NCI-H187 treated with DMSO at 0.1 percent for 48 hours (cell line): ENCODE results near the gene WDR83.
A peak's percentile ranks its signal among the peaks of the same experiment; 100 is the strongest.
"Not testable (repeated sequence)": the region's sequence is repeated elsewhere in the genome, so short reads cannot be mapped to it uniquely, and the experiment has no call there.

Source experiments
- DNase-seq: peaks from one replicate; lab custom pipeline; 2025; lab: John Stamatoyannopoulos, UW

The WDR83 gene

GRCh38 chr19:12655546-12655945 lies 11.1 kb upstream of the WDR83 start:
- DNase-seq: no peak

DNA sequence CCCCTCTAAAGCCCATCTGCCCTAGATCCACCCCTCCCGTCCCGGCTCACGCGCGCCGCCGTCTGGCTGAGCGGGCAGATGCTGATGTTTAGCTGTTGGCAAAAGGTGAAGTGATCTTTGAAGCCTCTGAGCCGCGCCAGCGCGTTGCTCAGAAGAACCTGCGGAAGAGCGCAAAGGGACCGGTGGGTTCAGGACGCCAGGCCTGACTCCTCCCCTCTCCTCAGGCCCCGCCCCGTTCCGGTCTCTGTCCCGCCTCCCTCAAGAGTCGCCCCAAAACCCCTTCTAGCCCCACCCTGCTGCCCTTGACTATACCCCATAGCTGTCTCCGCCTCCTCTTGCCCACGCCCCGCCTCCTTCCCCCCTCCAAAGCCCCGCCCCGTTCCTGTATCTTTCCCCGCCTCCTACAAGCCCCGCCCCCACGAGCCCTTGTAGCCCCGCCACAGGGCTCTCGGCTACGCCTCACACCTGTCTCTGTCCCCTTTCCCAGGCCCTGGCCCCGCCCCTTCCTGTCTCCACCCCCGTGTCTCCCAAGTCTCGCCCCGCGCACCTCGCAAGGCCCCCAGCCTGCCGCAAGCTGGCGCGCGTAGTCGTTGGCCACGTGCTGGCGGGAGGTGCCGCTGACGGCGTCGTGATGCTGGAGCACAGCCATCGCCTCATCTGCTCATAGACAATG lies 9.6 kb upstream of the WDR83 start:
- no peak for DNase-seq

- DNase-seq: no peak
These were observed 8.6 kb upstream of the WDR83 start for GRCh38 chr19:12657966-12658365.

DNA sequence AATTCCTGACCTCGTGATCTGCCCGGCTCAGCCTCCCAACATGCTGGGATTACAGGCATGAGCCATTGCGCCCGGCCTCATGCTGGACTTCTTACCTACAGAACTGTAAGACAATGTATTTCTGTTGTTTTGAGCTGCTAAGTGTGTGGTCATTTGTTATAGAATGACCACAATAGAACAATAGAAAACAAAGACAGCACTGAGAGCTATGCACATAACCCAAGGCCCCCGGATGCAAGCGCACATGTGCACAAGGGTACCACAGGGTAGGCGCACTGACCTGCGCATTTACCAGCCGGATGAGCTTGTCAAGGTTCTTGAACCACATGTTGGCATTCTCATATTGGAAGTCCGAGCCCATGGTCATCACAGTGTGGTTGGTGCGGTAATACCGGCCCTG lies 5.6 kb upstream of the WDR83 start:
- DNase-seq: no peak

DNA sequence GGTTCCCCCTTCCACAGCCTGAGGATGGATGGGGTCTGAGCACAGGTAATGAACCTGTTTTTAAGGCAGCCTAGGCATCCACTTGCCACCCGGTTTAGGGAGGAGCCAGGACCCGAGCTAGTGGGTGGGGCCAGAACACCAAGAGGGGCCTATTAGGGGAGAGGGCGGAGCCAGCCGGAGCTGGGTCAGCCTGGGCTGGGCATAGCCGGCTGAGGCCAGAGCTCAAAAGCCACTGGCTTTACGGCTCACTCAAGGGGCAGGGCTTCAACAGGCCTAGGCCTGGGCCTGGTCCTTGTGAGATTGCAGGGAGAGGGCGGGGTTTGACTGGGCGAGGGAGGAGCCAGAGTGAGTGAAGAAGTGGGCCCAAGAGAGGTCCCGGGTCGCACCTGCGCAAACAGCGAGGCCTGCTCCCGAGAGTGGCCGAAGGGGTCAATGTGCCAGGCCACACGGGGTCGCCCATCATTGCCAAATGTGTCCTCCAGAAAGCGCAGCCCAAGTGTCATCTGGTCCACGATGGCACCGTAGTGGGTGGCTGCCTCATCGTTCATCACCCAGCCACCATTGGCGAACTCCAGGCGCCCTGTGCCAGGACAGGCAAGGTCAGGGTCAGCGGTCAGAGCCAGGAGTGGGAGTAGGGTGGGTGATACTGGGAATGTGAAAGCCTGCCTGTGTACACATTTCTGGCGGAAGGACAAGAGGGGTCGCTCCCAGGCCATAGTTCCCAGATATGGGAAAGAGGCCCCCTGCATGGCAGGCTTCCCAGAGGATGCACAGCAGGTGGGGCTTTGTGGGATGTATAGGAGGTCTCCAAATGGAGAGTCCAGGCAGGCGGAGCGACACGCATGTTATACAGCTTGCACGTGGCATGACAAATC lies 2.0 kb upstream of the WDR83 start:
- DNase-seq: no peak

DNA sequence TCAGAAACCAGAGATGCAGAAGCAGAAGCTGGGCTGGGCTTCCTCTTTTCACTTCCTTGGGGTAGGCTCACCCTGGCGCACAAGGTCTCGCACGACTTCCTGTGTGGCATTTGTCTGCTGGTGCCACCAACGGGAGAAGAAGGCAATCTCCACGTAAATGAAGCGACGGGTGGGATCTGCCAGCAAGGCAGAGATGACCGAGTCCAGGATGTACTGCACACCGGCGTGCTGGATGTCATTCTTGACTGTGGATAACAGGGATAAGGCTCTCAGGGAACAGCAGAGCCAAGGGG lies 1.4 kb upstream of the WDR83 start:
- no peak for DNase-seq

DNA sequence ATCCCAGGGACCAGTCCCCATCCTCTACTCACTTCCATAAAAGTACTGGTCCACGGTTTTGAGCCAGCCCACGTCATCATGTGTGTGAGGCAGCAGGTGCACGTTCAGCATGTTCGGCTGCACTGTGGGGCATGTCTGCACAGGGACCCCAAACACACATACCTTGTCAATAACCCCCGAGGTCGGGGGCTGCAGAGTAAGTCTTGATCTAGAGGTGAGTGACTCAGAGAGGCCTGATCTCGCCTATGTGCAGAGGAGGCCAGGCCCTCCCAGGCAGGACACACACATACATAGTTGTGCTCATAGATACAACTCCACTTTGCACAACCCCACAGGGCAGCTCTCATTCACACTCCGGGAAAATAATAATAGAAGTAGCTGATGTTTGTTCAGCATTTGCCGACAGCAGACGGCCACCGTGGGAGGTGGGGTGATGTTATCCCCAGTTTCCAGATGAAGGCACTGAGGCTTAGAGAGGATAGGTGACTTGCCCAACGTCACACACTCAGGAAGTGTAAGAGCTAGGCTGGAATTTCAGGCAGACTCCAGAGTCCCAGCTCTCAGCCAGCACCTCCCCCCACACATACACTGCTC lies 839 bp upstream of the WDR83 start:
- no peak for DNase-seq

GRCh38 chr19:12667731-12668302 lies 1.2 kb downstream of the WDR83 start:
- DNase-seq: no peak

- DNase-seq: no peak
These were observed 1.7 kb downstream of the WDR83 start for GRCh38 chr19:12668346-12668745.

GRCh38 chr19:12668932-12669269 lies 2.3 kb downstream of the WDR83 start:
- DNase-seq: no peak

GRCh38 chr19:12669270-12670158 lies 2.9 kb downstream of the WDR83 start:
- no peak for DNase-seq

- DNase-seq: no peak
These were observed 3.7 kb downstream of the WDR83 start for GRCh38 chr19:12670159-12670928.

DNA sequence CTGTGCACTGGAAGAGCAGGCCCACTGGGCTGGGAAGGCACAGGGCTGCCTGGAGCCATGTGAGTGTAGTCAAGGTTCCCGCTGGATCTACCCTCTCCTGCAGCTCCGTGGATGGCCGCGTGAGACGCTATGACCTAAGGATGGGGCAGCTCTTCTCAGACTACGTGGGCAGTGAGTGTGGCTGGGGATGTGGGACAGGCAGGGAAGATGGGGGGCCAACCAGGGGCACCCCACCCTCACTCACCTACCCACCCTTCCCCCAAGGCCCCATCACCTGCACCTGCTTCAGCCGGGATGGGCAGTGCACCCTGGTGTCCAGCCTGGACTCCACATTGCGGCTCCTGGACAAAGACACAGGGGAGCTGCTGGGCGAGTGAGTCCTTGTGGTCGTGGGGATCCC lies 6.1 kb downstream of the WDR83 start:
- no peak for DNase-seq

- no peak for DNase-seq
These were observed 8.8 kb downstream of the WDR83 start for GRCh38 chr19:12675399-12675798.

DNA sequence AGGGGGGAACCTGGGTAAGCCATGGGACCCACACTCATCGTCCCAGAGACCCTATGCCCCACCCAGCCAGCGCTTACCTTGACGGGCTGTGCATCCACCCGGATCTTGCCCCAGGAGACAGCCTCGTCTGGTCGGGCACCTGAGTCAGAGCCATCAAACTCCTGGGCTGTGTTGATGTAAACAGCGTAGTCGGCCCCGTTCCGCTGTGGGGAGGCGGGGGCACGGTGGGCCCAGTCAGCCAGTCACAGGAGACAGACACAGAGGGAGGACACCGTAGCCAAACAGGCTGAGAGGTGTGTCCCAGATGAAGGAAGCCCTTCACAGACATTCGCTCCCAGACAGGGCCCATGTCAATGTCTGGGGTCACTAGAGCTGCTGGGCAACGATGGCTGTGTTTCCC lies 9.3 kb downstream of the WDR83 start:
- no peak for DNase-seq

DNA sequence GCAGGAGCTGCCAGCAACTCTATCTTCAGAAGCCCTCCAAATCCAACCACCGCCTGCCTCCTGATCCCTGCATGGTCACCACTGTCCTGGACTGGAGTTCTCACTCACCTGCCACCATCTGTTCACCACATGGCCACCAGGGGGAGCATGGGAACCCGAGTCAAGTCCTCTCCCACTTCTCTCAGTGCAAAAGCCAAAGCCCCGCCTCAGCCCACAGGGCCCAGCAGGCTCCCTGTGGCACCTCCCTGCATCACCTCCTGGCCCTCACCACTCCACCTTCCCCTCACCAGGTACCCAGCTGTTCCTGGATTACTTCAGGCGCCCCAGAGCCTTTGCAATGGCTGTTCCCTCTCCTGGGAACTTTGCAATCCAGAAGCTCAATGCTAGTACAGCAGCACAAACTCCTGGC lies 9.8 kb downstream of the WDR83 start:
- DNase-seq: no peak

- no peak for DNase-seq
These were observed 10.3 kb downstream of the WDR83 start for GRCh38 chr19:12676928-12677327.

DNA sequence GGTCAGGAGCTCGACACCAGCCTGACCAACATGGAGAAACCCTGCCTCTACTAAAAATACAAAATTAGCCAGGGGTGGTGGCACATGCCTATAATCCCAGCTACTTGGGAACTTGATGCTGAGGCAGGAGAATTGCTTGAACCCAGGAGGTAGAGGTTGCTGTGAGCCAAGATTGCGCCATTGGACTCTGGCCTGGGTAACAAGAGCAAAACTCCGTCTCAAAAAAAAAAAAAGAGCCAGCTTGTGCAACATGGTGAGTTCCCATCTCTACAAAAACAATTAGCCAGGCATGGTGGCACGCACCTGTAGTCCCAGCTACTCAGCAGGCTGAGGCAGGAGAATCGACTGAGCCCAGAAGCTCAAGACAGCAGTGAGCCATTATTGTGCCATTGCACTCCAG lies 11.4 kb downstream of the WDR83 start:
- not testable (repeated sequence) for DNase-seq

DNA sequence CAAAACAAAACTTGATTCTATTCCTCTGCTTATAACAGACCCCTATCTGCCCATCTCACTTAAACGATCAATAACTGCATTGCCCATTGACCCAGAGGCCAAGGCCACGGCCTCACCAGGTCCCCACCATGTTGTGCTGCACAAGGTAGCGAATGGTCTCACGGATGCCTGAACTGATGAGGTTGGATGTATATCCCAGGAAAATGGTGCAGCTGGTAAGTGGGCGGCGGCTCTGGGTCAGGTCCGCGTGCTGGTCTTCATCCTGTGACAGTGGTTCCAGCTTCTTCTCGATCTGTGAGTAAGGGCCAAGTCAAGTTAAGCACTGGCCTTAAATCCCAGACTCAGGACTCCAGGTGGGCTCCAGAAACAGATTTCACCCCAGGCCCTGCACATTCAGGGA lies 13.4 kb downstream of the WDR83 start:
- DNase-seq: no peak

GRCh38 chr19:12681074-12681987 lies 14.7 kb downstream of the WDR83 start, which contains the start of gene DHPS:
Gene DHPS (minus strand): TSS chr19:12681880. CDS start chr19:12681766, 114 bp downstream.
- DNase-seq: peak; percentile 74
